Astrocyte of the cerebellum (primary cell): ENCODE data around the gene PRSS38.
"Not testable (repeated sequence)": the region's sequence is repeated elsewhere in the genome, so short reads cannot be mapped to it uniquely, and the experiment has no call there.

Source experiments
- DNase-seq: peaks from one replicate; pipeline ENCODE4 v3.0.0-alpha.2; 2011; ENCODE audit warnings: low read depth
- H3K4me3 ChIP-seq: 2 replicates; pipeline ENCODE4 v1.5.1; 2011; ENCODE audit warnings: mild to moderate bottlenecking, low read depth, low read length, moderate library complexity
- in situ Hi-C: cut with HindIII; loops from 2 replicates; pipeline ENCODE4 v1.10.0; 2017; ENCODE audit warnings: low sequenced_read_pairs
- TF ChIP-seq, protein P1 (sequence below): IDR thresholded peaks from 2 replicates; pipeline ENCODE4 v1.5.1; 2012; ENCODE audit warnings: low read length, low read depth, moderate library complexity, mild to moderate bottlenecking; ENCODE audit errors: missing control alignments

Gene PRSS38

GRCh38 chr1:227846265-227846858 lies 30.9 kb downstream of the PRSS38 start:
- in situ Hi-C loops: no loop called here
- H3K4me3 ChIP-seq: no peak overlapping the region
- TF ChIP-seq, protein P1, sequence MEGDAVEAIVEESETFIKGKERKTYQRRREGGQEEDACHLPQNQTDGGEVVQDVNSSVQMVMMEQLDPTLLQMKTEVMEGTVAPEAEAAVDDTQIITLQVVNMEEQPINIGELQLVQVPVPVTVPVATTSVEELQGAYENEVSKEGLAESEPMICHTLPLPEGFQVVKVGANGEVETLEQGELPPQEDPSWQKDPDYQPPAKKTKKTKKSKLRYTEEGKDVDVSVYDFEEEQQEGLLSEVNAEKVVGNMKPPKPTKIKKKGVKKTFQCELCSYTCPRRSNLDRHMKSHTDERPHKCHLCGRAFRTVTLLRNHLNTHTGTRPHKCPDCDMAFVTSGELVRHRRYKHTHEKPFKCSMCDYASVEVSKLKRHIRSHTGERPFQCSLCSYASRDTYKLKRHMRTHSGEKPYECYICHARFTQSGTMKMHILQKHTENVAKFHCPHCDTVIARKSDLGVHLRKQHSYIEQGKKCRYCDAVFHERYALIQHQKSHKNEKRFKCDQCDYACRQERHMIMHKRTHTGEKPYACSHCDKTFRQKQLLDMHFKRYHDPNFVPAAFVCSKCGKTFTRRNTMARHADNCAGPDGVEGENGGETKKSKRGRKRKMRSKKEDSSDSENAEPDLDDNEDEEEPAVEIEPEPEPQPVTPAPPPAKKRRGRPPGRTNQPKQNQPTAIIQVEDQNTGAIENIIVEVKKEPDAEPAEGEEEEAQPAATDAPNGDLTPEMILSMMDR: no peak
- no peak for DNase-seq

DNA sequence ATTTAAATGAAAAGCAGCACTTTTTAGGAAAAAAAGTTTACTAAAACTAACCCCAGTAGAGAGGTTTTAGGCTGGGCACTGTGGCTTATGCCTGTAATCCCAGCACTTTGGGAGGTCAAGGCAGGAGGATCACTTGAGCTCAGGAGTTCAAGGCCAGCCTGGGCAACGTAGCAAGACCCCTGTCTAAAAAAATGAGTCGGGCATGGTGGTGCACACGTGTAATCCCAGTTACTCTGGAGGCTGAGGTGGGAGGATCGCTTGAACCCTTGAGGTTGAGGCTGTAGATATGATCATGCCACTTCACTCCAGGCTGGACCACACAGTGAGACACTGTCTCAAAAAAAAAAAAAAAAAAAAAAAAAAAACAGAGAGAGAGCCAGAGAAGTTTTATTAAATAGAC lies 31.6 kb downstream of the PRSS38 start:
- DNase-seq, H3K4me3 ChIP-seq, in situ Hi-C loops: not testable (repeated sequence)

DNA sequence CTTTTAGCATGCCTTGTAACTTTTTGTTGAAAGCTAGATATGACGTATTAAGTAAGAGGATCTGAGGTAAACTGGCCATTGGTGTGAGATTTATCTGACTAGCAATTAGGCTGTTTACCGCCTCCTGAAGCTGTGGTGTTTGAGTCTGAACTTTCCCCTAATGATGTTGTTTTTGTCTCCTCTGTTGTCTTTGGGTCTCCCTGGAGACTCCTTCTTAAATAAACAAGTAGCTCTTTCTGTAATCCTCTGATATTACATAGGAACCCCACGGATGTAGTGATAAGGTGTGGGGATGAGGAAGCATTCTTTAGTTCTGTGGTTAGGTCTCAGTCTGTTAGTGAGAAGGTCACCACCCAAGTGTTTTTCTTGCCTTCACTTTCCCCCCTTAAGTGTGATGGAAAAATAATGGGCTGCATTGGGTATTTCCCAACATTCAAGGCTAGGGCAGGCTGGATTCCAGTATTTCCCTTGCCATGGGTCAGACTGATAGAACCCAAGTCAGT lies 33.0 kb downstream of the PRSS38 start:
- DNase-seq: no peak
- H3K4me3 ChIP-seq: no peak overlapping the region
- TF ChIP-seq, protein P1: no peak
- in situ Hi-C loops: no loop called here

- in situ Hi-C loops: no loop called here
- H3K4me3 ChIP-seq: no peak overlapping the region
- DNase-seq: no peak
- TF ChIP-seq, protein P1: no peak
Measured at GRCh38 chr1:227849251-227849650, 33.8 kb downstream of the PRSS38 start.

DNA sequence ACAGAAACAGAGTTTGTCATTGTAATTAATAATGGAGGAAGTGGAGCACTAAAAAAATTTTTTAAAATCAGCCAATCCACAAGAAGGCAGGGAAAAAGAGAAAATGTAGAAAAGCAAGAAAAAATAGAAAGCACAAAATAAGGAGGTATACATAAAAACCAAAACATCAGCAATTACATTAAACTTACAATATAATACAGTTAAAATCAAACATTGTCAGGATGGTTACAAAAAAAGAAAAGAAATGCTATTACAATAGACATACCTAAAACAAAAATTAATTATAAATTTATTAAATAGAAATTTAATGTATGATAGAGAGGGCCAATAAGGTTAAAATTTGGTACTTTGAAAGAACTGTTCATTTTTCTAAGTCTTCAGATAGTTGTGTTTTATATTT lies 38.7 kb downstream of the PRSS38 start:
- H3K4me3 ChIP-seq: no peak overlapping the region
- no peak for DNase-seq
- in situ Hi-C loops: no loop called here
- TF ChIP-seq, protein P1: no peak

DNA sequence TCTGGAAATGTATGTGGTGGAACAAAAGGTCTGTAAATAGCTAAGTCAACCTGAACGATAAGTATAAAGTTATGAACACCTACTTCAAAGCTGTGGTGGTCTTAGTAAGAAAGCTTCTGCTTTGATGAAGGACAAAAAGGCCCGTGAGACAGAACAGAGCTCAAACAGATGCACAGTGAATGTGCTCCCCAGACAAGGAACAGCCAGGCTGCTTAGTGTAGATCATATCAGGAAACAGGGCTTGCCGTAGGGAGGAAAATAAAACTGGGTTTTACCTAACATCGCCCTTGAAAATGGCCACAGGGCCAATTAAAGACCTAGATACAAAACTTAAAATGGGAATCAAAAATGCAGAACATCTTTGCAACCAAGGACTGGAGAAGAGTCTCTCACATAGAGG lies 40.2 kb downstream of the PRSS38 start:
- in situ Hi-C loops: no loop called here
- H3K4me3 ChIP-seq: no peak overlapping the region
- TF ChIP-seq, protein P1: no peak
- no peak for DNase-seq

GRCh38 chr1:227856147-227856858 lies 40.8 kb downstream of the PRSS38 start:
- DNase-seq: no peak
- in situ Hi-C loops: no loop called here
- TF ChIP-seq, protein P1: no peak
- H3K4me3 ChIP-seq: no peak overlapping the region
